Measurements from ENCODE around the gene SFXN5. TPM values are rescaled to one million over a fixed set of nuclear protein-coding genes. Genes with fewer than 3 reads are reported as not detected.
A peak's percentile ranks its signal among the peaks of the same experiment; 100 is the strongest.

The SFXN5 gene
- total RNA-seq, 1 donor from 2014 or later, result 9.3 TPM

DNA sequence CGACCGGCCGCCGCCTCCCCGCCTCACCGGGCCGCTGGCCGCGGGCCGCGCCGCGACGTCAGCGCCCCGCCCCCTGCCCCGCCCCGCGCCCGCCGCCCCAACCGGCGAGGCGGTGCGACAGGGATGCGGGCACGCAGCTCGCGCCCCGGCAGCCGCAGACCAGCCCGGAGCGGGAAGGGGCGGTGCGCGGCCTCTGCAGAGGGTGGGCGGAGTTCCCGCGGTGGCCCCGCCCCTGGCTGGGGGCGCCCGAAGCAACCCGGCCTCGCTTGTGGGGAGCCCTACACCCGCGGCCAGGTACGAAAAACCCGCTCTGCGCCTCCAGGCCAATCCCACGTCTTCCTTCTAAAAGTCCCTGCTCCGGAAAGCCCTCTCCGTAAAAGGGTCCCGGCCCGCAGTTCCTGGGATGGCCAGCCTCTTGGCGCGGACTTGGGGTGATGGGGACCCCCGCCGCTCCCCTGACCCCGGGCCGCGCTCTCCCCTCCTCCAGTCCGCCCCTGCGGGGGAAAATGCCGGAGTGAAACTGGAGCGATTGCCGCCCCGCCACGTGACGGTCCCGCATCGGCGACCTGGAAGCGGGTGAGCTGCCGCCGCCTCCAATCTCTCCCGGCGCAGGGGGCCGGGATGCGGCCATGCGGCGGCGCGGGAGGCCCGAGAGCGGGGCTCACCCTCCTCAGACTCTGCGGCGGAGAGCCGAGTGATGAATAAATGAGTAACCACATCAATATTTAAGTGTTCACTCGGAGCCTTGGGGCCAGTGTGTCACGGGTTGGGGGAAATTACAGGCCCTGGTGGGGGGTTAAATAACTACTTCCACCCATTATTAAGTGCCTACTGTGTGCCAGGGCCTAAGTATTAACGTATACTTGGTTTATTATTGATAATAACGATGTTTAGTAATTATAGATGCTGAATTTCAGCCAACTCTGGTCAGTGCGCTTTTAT lies 41.7 kb upstream of the SFXN5 start, which contains the start of gene RAB11FIP5:
RAB11FIP5 (minus strand) TSS at position 36 of the 942 bp plus-strand sequence. CDS start 171 bp downstream, outside the sequence.
- peaks cover 0 to 18% of the 10 kb centered on the region in 2 donors for H3K4me1 ChIP-seq
- no peaks in the 10 kb centered on the region for H3K9me3 ChIP-seq
- peak in 1 of 3 experiments; percentile 12 for TF ChIP-seq CTCF (IDR thresholded peaks at IDR 0.05)
- intact Hi-C loops (cut with DNase I), result loop anchor here (1.0 to 5.0 kb wide), 7 partner anchors 24 to 1781 kb away; partner anchors contain the start of genes ALMS1, SFXN5, SMYD5 and SPR
- H3K4me3 ChIP-seq, result peak within 1 kb of the TSS; percentile 78 to 84
- peak; percentile 33 to 90 for DNase-seq (ENCODE audit: low spot score in 2 of 2)
- H3K36me3 ChIP-seq, result no peaks in the 10 kb centered on the region
- peak within 1 kb of the TSS; percentile 92 to 98 for H3K27ac ChIP-seq
- no peaks in the 10 kb centered on the region for H3K27me3 ChIP-seq

DNA sequence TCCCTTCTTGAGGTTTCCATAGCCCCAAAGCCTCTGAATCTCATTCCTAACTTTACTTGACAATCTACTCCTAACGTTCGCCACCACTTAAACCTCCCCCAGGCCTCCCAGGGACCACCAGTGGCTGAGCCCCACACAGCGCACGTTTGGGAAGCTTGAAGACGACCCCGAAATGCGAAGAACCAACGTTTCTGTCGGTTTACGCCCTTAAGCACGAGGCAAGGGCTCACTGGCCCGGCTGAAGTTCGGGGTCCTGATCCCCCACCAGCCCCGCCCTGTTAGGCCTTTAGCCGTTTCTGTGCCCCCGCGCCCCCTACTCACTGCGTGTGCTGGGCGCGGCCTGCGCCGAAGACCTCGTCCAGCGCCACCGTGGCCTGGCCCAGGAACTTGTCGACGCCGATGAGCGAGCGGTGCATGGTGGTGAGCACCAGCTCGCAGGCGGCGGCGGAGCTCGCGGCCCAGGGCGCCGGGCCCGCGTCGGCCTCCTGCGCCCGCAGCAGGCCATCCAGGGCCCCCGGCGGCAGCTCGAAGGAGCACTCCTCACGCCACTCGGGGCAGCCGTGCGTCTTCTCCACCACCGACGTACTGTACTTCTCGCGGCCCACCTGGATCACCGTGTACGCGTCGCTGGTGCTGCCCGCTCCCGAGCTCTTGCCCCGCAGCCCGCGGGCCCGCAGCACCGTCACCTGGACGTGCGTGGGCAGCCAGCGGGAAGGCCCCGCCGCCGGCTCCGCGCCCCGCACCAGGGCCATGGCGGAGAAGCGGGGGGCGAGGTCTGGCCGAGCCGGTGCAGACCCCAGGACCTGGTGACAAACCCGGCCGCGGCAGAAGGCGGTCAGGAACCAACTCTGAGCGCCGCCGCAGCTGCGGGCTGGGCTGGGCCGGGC lies 40.8 kb upstream of the SFXN5 start:
- peaks cover 0 to 24% of the 10 kb centered on the region in 2 donors for H3K4me1 ChIP-seq
- intact Hi-C loops (cut with DNase I), result loop anchor here (2.0 to 5.0 kb wide), 5 partner anchors 65 to 1780 kb away; partner anchors contain the start of genes ALMS1, SMYD5, SPR and ZNF638
- H3K27ac ChIP-seq, result peak overlapping the region; percentile 92 to 98
- no peak for DNase-seq (ENCODE audit: low spot score in 2 of 2)
- no peaks in the 10 kb centered on the region for H3K9me3 ChIP-seq
- no peaks in the 10 kb centered on the region for H3K27me3 ChIP-seq
- no peak for TF ChIP-seq CTCF (IDR thresholded peaks at IDR 0.05)
- H3K36me3 ChIP-seq, result no peaks in the 10 kb centered on the region
- peak overlapping the region; percentile 78 to 84 for H3K4me3 ChIP-seq

GRCh38 chr2:73111073-73112025 lies 39.8 kb upstream of the SFXN5 start:
- Histone ChIP-seq H3K4me1 (peaks cover 0 to 31% of the 10 kb centered on the region in 2 donors), H3K9me3 (no peaks in the 10 kb centered on the region), H3K4me3 (peak overlapping the region; percentile 78 to 84), H3K27me3 (no peaks in the 10 kb centered on the region), H3K27ac (peak overlapping the region; percentile 92 to 98), H3K36me3 (no peaks in the 10 kb centered on the region)
- TF ChIP-seq CTCF (IDR thresholded peaks at IDR 0.05), result peak in 1 of 3 experiments; percentile 17
- DNase-seq (ENCODE audit: low spot score in 2 of 2), result peak in 1 of 2 donors; percentile 75
- intact Hi-C loops (cut with DNase I), result loop anchor here (2.0 to 5.0 kb wide), 5 partner anchors 65 to 1779 kb away; partner anchors contain the start of genes ALMS1, SMYD5, SPR and ZNF638

DNA sequence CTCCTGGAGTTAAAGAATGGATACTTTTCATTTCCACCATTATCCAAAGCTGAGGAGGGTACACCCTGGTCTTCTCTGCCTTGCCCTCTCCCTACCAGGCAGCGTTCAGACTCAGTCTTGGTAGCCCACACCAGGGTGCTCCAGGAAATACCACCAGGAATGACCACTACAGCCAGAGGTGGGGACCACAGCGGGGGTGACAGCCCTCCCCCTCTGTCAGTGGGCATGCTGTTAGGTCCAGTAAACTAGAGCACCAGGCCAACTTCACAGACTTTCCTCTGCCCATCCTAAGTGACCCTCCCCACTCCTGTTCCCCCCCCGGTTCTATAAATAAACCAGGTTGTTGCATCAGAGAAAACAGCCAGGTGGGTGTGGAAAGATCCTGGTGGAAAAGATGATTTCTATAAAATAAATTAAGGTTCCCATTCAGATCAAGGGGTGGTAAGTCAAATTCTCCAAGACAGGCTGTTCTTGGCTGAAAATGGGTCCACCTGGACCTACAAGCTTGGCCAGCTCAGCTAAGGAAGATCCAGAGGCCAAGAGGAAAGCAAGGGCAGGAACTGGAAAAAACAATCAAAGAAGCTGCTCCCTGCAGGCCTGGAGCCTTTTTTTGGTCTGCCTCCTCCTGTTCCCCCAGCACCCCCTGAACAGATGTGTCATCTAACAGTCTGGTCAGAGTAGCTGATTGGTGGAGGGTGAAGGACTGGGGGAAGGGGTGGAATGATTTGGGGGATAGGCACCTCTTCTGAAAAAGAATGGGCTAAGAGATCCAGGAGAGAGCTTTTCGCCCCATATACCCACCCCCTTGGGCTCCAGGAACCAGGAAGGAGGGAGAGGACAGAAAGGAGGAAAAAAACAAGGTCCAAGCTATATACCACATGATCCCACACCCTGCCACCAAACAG lies 38.9 kb upstream of the SFXN5 start:
- no peaks in the 10 kb centered on the region for H3K27me3 ChIP-seq
- H3K9me3 ChIP-seq, result no peaks in the 10 kb centered on the region
- H3K27ac ChIP-seq, result peak overlapping the region; percentile 92 to 98
- H3K4me1 ChIP-seq, result peaks cover 0 to 35% of the 10 kb centered on the region in 2 donors
- DNase-seq (ENCODE audit: low spot score in 2 of 2), result no peak
- intact Hi-C loops (cut with DNase I), result loop anchor here (5.0 kb wide), 4 partner anchors 102 to 1778 kb away; partner anchors contain the start of genes ALMS1, SMYD5, SPR and ZNF638
- no peak for TF ChIP-seq CTCF (IDR thresholded peaks at IDR 0.05)
- no peaks in the 10 kb centered on the region for H3K36me3 ChIP-seq
- peak overlapping the region; percentile 78 to 84 for H3K4me3 ChIP-seq
